Cerebellar cortex (tissue), 1 donor: Measurements from ENCODE around the gene CFAP298.
"Not testable (repeated sequence)": the region's sequence is repeated elsewhere in the genome, so short reads cannot be mapped to it uniquely, and the experiment has no call there.

ENCODE experiments used
- DNase-seq: peaks from one replicate; pipeline ENCODE4 v3.0.0-alpha.2; 2015; ENCODE audit warnings: low spot score

CFAP298 gene, protein sequence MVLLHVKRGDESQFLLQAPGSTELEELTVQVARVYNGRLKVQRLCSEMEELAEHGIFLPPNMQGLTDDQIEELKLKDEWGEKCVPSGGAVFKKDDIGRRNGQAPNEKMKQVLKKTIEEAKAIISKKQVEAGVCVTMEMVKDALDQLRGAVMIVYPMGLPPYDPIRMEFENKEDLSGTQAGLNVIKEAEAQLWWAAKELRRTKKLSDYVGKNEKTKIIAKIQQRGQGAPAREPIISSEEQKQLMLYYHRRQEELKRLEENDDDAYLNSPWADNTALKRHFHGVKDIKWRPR

DNA sequence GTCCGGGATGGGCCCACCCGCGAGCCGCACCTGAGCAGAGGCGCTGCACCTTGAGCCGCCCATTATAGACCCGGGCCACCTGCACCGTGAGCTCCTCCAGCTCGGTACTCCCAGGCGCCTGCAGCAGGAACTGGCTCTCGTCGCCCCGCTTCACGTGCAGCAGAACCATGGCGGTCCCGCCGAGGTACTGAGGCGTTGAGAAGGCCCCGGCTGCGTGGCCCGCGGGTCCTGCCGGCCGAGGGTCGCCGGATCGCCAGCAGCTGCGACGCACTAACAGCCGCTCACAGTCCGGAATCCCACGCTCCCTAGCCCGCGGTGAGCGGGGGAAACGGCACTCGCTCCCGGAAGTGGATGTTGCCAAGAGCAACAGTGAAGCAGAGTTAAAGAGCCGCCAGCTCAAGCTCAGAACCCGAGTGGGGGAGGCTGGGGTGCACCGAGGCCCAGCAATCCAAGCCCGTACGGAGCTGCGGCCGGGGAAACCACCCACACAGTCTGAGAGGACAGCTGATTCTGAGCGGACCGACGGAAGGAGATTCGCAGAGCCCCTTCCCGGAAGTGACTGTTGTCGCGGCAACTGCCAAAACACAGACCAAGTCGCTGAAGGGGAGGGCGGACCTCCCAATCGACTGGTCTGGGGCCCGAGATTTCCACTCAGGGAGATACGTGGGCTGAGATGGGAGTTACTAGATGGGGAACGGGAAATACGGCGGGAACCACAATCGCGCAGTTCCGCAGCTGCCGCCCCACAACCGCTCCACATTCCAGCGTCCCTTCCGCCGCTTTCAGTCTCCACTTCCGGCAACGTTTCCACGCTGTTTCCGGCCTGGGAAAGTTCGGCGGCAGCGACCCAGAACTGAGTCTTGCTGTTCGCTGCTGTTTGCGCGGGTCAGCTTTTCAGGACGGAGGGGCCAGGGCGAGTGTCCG lies at the start of gene CFAP298:
Gene CFAP298, minus strand, starts transcription at position 303 of the 924 bp plus-strand sequence. Its CDS starts 134 bp downstream, at position 169.
- DNase-seq: peak; percentile 95

DNA sequence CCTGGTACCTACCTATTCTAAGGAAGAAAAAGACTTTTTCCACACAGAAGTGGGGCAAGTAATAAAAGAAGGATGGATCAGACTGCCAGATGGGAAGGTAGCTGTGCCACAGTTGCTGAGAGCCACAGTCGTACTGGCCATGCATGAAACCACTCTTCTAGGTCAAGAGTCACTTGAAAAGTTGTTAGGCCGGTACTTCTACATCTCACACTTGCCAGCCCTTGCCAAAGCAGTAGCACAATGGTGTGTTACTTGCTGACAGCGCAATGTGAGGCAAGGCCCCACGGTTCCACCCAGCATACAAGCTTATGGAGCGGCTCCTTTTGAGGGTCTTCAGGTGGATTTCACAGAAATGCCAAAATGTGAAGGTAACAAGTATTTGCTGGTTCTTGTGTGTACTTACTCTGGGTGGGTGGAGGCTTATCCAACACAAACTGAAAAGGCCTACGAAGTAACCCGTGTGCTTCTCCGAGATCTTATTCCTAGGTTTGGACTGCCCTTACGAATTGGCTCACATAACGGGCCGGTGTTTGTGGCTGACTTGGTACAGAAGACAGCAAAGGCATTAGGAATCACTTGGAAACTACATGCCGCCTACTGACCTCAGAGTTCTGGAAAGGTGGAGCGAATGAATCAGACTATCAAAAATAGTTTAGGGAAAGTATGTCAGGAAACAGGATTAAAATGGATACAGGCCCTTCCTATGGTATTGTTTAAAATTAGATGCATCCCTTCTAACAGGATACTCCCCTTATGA lies 49.0 kb upstream of the CFAP298 start:
- DNase-seq: not testable (repeated sequence)

DNA sequence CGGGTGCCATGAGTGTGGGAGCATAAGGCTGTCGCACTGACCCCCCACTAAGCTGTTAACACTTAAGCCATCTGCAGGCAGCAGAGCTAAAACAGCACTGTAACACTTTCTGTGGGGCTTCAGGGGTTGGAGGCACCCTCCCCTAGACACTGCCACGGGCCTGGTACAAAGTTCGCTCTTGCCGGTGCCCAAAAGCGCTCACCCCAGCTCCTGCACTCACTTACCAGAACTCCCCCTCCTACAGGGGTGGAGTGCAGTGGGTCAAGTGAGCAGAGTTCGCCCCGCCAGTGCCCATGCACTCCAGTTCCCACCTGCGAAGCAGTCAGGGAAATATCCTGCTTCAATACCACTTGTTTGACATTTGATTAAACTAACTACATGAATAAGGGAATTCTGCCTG lies 46.3 kb upstream of the CFAP298 start:
- DNase-seq: peak; percentile 6

GRCh38 chr21:32653326-32653901 lies 41.2 kb upstream of the CFAP298 start:
- DNase-seq: peak; percentile 12

GRCh38 chr21:32648165-32648564 lies 36.0 kb upstream of the CFAP298 start:
- DNase-seq: no peak

DNA sequence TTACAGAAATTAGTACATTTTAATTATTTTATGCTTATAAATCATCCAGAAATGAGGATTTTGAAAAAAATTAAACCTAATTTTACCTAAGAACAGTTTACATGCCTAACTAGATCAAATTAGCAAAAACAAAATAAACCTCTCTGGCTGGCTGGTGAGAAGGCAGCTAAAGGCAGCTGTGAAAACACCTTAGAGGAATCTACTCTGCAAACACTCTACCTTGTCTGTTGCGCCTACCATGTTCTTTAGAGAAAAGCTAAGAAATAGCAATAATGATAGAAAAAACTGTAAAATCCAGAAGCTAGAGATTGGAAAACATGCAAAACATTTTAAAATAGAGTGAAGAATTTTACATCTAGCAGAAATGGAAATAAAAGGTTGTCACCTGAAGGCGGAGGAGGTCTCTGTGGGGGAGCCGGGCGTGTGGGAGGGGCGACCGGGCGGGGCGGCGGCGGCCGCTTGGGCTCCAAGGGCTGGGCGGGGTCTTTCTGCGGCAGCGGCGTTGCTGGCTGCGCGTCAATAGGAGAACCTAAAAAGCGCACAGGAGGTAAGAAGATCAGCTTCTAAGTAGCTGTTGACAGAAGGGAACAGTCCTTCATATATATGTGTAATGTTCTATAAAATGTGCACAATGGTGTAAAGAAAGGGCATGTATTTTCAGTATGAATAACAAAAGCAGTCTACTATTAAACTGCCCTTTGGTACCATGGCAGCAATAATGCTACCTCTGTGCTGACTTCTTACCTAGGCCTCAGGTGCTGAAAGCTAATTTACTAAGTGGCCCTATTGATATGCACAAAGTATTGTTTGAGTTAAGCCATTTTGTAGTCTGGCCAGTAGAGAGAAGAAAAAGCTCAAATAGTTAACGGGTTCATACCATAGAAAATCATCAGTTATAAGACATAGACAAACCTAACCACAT lies 33.3 kb upstream of the CFAP298 start:
- no peak for DNase-seq

- DNase-seq: no peak
Observed at GRCh38 chr21:32641710-32642698, 29.8 kb upstream of the CFAP298 start.

- DNase-seq: no peak
Observed at GRCh38 chr21:32626621-32627196, 14.5 kb upstream of the CFAP298 start.

GRCh38 chr21:32618218-32618617 lies 6.0 kb upstream of the CFAP298 start:
- not testable (repeated sequence) for DNase-seq

DNA sequence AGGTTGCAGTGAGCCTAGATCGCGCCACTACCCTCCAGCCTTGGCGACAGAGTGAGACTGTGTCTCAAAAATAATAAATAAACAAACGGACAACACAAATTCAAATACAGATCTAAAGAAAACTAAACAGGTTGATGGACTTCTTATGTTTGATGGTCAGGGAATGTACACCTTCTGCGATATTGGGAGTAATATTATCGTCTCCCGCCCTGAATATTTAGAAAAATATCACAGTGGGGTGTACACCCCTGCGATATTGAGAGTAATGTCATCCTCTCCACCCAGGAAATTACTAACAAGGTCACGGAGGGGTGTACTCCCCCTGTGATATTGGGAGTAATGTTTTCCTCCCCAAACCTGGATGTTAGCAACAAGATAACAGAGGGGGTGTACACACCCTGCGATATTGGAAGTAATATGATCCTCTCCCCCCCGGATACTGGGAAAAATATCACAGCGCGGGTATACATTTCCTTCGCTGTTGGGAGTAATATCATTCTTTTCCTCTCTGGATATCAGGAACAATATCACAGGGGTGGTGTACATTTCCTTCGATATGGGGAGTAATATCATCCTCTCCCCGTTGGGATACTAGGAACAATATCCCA lies 1.4 kb upstream of the CFAP298 start:
- DNase-seq: no peak

DNA sequence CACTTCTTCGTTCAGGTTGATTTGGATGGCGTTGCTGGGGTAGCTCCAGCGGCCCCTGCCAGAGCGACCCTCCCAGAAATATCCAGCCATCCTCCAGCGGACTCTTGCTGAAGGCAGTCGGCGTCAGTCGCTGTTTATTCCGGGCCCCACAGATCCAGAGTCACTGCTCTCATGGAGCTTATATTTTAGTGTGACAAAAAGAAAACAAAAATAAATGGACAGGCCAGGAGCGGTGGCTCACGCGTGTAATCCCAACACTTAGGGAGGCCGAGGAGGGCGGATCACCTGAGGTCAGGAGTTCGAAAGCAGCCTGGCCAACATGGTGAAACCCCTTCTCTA lies 791 bp upstream of the CFAP298 start:
- no peak for DNase-seq

GRCh38 chr21:32611471-32611997 lies 643 bp downstream of the CFAP298 start:
- DNase-seq: no peak

- not testable (repeated sequence) for DNase-seq
Observed at GRCh38 chr21:32610940-32611339, 1.2 kb downstream of the CFAP298 start.

- no peak for DNase-seq
Observed at GRCh38 chr21:32608851-32609250, 3.3 kb downstream of the CFAP298 start.

DNA sequence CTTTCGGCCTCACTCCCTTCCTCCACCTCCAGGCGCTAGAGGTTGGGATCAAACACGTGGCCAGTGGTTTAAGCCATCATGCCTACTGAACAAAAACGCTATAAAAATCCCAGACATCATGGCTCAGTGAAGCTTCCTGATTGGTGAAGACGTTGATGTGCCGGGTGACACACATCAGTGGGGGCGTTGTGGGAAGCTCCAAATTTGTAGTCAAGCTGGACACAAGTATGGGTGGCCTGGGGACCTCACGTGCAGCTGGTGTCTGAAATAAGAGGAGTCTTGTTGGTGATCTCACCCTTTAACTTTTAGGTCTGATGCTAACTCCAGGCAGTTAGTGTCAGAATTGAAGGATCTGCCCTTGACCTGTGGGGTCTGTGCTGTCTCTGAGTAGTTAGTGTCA lies 6.7 kb downstream of the CFAP298 start:
- DNase-seq: no peak

DNA sequence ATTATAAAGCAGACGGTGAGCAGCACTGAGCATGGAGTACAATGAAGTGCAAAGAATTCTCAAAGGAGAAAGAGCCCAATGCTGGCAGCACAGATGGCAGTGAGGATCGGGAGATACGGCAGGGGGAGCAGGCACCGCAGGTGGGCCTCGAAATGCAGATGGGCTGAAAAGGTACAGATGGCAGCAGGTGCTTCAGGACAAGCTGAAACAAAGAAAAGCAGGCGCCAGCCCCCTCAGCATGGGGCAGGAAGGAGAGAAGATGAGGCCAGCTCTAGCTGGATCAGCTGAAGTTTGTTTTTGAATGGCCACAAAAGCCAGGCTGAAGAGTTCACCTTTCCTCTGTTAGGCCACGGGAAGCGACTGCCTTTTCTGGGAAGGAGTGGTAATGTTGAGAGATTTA lies 7.7 kb downstream of the CFAP298 start:
- peak; percentile 90 for DNase-seq

- no peak for DNase-seq
Observed at GRCh38 chr21:32603131-32603530, 9.0 kb downstream of the CFAP298 start.

- peak; percentile 37 for DNase-seq
Observed at GRCh38 chr21:32602099-32602498, 10.1 kb downstream of the CFAP298 start.

- DNase-seq: no peak
Observed at GRCh38 chr21:32599526-32599925, 12.7 kb downstream of the CFAP298 start.
